ENCODE data around the gene ASAP2. TPM values are rescaled to one million over a fixed set of nuclear protein-coding genes. Genes with fewer than 3 reads are reported as not detected.

ASAP2 gene
- total and polyA plus RNA-seq, 9 of the 15 experiments (the other 6 are each of a cell fraction or from before 2014, with no cell fraction given): 0.06 to 4.3 (median 3.1) TPM

GRCh38 chr2:9331704-9332103 lies 125.1 kb downstream of the ASAP2 start (continued):
- TF ChIP-seq MLLT1 (IDR thresholded peaks at IDR 0.05): no peak
- no peak for TF ChIP-seq CTCFL (IDR thresholded peaks at IDR 0.05; ENCODE audit: borderline replicate concordance, insufficient read depth, low read depth, low read length, poor library complexity, severe bottlenecking)
- no peak for TF ChIP-seq GATAD2B (IDR thresholded peaks at IDR 0.05; ENCODE audit: borderline replicate concordance)
- no peak for TF ChIP-seq RFX7 (CRISPR knock-in tag; IDR thresholded peaks at IDR 0.05)
- no peak for TF ChIP-seq HMGN3 (IDR thresholded peaks at IDR 0.05; ENCODE audit: borderline replicate concordance, extremely low read depth, insufficient read length, low read depth, low read length)
- peak; percentile 46; the same call in 1 of the 2 replicates for TF ChIP-seq STAT5A (IDR thresholded peaks at IDR 0.05; ENCODE audit: borderline replicate concordance, low read length)
- TF ChIP-seq TAF1 (IDR thresholded peaks at IDR 0.05; ENCODE audit: control insufficient read depth, extremely low read depth, insufficient read depth, low read length, severe bottlenecking): no peak
- no peak for TF ChIP-seq KDM2B (CRISPR knock-in tag; IDR thresholded peaks at IDR 0.05)
- no peak for TF ChIP-seq ZNF41 (CRISPR knock-in tag; conservative IDR thresholded peaks at IDR 0.05)
- TF ChIP-seq GATA2 (CRISPR knock-in tag; IDR thresholded peaks at IDR 0.05): peak; percentile 62
- TF ChIP-seq NFE2 (IDR thresholded peaks at IDR 0.05; ENCODE audit: low read depth): no peak
- TF ChIP-seq KLF6 (CRISPR knock-in tag; IDR thresholded peaks at IDR 0.05; ENCODE audit: borderline replicate concordance): no peak
- no peak for TF ChIP-seq LARP7 (IDR thresholded peaks at IDR 0.05)
- no peak for TF ChIP-seq ZBTB43 (CRISPR knock-in tag; IDR thresholded peaks at IDR 0.05)
- no peak for TF ChIP-seq JUNB (CRISPR knock-in tag; conservative IDR thresholded peaks at IDR 0.05)
- TF ChIP-seq SAFB2 (IDR thresholded peaks at IDR 0.05; ENCODE audit: borderline replicate concordance, low read depth, low read length, severe bottlenecking): no peak
- TF ChIP-seq MBD2 (IDR thresholded peaks at IDR 0.05; ENCODE audit: borderline replicate concordance, low read depth): no peak
- TF ChIP-seq ETS2 (tag; IDR thresholded peaks at IDR 0.05; ENCODE audit: borderline replicate concordance, poor library complexity, severe bottlenecking): no peak
- TF ChIP-seq SREBF1 (IDR thresholded peaks at IDR 0.05; ENCODE audit: borderline replicate concordance, low read depth, low read length): no peak
- TF ChIP-seq ZNF445 (CRISPR knock-in tag; IDR thresholded peaks at IDR 0.05; ENCODE audit: low read depth): no peak
- no peak for TF ChIP-seq ZNF354B (CRISPR knock-in tag; IDR thresholded peaks at IDR 0.05)
- no peak for TF ChIP-seq ZNF444 (CRISPR knock-in tag; IDR thresholded peaks at IDR 0.05)
- no peak for TF ChIP-seq ZNF174 (CRISPR knock-in tag; IDR thresholded peaks at IDR 0.05)
- TF ChIP-seq ARID3B (CRISPR knock-in tag; IDR thresholded peaks at IDR 0.05; ENCODE audit: borderline replicate concordance): no peak
